Stimulated activated CD8-positive, alpha-beta memory T cell treated with anti-CD3 and anti-CD28 coated beads, Interleukin-2, amount 100 ng/mL, for 48 hours (primary cell): ENCODE results near the gene HIPK2.

Experiments used
- DNase-seq, 2 donors: peaks; one replicate each; pipeline ENCODE4 v3.0.0-alpha.2; 2020; ENCODE audit warnings: low read depth in 2 of 2

HIPK2 gene

DNA sequence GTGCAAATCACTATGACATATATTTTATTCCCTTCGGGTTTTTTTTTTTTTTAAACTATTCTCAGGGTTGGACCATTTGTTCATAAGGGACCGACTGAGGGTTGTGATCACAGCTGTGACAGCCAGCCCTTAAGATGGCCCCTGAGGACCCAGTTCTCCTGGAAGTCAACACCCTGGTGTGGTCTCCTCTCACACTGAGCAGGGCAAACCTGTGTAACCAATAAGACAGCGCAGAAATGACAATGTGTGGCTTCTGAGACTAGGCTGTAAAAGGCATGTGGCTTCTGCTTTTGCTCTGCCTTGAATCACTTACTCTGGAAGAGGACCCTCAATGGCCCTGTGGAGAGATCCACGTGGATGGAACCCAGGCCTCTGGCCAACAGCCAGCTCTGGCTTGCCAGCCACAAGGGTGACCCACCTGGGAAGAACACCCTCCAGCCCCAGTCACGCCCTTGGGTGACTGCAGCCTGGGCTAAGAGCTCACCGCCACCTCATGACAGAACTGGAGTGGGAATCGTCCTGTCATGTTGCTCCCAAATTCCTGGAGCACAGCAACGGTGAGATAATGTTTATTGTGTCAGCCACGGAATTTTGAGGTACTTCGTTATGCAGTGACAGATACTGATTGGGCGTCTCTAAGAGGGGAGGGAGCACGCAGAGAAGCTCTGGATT lies 127.2 kb downstream of the HIPK2 start:
- DNase-seq = no peak

DNA sequence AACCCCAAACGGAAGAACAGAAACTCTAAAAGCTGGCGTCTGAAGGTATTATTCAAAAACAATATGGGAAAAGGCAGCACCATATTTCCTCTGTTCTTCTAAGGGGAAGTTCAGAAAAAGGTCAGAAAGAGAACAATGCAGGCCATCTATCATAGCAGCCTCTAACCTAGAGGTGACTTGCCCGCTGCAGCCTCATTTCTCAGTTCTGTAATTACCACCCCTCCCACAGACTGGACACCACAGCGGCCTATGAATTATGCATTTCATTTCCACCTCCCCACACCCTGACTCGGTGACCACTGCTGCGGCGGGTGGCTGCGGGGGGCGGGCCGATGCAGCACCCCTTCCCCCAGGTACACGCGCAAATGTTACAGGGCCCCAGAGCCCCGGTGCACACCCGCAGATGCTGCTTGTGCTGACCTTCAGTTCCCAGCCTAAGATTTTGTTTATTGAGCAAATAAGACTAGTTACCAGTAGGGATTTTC lies 128.8 kb downstream of the HIPK2 start:
- peak; percentile 20 to 41 for DNase-seq

- DNase-seq = no peak
Observed at GRCh38 chr7:139648391-139648861, 129.4 kb downstream of the HIPK2 start.

DNA sequence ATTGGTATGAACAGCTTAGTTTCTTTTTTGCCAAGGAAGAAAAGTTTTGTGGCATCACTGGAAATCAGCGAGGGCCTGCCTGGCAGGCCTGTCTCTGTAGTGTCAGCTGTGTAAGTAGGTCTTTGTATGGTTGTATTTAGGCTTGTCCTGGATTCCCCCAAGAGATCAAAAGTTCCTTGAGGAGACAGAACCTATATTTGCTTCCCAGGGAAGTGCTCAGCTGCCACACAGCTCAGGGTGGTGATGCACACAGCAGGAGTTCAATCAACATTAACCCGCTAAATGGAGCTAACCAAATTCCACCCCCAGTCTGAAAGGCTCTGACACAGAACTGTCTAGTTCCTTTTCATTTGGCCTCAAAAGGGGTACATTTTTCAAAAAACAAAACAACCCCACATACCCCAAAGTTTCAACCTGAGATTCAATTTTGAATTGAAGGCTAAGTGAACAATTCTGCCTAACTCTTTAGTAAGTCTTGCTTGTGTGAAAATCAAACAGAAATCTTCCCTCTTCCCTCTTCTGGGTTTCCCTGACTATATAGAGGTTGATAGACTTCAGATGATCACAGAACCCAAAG lies 129.9 kb downstream of the HIPK2 start:
- DNase-seq = no peak

DNA sequence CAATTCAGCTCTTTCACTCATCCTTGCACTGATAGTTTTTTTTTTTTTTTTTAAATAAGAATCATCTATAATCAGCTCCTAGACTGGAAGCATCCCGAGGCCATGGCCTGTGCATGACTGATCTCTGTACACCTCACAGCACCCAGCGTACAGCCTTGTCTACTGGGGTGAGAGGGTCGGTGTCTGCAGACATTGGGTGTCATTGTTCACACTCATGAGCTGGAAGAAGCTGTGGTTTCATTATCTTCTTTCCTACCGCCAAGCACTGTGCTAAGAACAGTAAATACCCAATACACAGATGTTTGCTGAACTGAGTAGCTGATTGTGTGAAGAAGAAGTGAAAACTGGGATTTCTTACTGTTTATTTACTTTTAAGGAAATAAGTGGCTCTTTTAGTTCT lies 130.7 kb downstream of the HIPK2 start:
- no peak for DNase-seq

DNA sequence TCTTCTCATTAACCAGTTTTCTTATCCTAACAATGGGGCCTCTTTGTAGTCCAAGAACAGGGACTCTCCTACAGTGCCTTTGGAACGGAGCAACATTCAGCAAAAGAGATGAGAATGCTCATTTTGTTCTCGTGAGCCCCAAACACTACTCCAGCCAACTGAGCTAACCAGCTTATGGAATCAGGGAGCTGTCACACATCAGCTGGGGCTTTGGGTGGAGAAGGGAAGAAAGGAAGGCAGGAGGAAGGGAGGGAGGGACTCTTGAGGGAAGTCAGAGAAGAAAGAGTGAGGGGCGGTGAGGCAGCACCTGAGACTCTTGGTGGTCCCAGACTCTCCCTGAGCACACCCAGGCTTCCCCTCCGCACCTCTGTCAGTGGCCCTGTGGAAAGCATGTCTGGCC lies 131.2 kb downstream of the HIPK2 start:
- DNase-seq = no peak

GRCh38 chr7:139645572-139646523 lies 131.9 kb downstream of the HIPK2 start:
- DNase-seq = peak; percentile 76 to 77

DNA sequence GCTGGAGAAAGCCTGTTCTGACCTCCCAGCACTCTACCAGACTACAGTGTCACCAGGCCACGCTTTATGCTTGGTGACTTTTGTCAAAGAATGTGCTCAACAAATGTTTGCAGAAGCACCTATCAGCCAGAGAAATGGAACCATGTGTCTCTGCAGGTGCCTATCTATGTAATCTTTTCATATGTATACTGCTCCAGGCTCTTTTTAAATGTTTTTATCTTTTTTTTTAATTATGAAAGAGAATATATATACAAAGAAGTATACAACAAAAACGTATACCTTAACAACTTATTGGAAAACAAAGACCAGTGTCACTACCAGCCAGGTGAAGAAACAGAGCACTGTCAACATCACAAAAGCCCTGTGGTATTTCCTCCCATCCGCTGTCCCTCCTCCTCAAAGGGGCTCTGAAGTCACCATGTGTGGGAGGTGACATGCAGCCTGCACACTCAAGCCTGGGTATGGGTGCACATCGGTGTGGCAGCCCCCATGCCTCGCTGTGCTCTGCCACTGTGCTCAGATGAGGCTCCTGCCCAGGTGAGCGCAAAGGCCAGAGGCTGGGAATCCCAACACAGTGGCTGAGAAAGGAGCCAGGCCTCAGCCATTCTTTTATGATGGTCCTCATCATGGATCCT lies 133.7 kb downstream of the HIPK2 start:
- DNase-seq = no peak

DNA sequence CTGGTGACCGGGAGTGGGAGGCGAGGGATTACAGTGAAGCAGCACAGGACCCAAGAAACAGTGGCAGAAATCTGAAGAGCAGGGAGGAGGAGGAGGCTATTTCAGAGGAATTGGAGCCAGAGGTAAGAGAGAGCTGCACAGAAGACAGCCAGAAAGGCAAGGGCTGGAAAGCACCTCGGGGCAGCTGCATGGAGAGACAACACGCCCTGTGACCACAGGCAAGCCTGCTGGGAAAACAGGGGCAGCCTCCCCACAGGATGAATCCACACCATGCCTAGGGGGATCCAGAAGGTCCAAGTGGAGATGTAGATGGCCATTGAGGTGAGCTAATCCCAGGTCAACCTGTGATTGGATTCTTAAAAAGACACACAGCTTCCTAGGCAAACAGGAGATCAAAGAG lies 135.5 kb downstream of the HIPK2 start:
- no peak for DNase-seq

GRCh38 chr7:139641337-139641992 lies 136.3 kb downstream of the HIPK2 start:
- DNase-seq = no peak

DNA sequence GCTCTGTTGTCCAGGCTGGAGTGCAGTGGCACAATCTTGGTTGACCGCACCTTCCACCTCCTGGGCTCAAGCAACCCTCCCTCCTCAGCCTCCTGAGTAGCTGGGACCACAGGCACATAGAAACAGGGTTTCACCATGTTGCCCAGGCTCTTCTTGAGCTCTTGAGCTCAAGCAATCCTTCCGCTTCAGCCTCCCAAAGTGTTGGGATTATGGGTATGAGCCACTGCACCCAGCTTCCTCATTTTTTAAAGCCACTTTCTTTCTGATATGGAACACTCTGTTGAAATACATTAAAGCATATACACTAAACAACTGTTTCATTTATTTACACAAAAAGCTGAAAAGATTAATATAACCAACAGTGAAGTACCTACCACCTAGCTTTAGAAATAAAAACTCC lies 137.1 kb downstream of the HIPK2 start:
- no peak for DNase-seq

DNA sequence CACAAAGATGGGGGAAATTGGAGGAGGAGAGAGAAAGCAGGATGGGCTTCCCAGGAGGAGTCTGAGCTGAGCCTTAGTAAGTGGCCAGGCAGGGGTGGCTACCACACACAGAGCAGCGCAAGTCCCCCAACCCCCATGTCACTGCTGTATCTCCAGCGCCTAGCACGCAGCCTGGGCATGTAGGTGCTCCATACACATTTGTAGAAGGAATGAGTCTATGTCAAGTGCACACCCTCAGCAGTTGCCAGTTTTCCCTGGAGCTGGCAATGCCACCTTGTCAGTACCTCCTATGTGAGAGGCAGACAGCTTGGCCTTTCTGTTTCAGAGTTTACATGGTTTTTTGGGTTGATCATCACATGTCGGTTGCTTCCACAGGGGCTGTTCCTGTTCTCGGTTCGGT lies 138.2 kb downstream of the HIPK2 start:
- no peak for DNase-seq

- peak in 1 of 2 donors; percentile 32 for DNase-seq
Observed at GRCh38 chr7:139635526-139636302, 142.1 kb downstream of the HIPK2 start.

DNA sequence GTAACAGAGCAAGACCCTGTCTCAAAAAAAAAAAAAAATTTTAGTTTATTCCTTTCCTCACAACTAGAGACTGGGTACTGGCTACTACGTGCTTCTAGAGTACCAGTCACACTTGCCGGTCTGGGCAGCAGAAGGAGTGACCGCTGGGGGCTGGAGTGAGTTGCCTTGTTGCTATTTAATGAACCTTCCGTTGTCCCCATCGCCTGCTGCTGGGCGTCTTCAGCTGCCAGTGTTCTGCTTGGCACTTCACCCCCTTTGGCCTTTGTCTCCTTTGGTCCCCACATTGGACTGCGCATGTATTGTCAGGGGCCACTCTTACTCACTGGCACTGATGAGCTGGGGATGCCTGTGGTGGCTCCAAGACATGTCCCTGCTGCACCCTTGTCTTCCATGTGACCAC lies 143.7 kb downstream of the HIPK2 start:
- no peak for DNase-seq

DNA sequence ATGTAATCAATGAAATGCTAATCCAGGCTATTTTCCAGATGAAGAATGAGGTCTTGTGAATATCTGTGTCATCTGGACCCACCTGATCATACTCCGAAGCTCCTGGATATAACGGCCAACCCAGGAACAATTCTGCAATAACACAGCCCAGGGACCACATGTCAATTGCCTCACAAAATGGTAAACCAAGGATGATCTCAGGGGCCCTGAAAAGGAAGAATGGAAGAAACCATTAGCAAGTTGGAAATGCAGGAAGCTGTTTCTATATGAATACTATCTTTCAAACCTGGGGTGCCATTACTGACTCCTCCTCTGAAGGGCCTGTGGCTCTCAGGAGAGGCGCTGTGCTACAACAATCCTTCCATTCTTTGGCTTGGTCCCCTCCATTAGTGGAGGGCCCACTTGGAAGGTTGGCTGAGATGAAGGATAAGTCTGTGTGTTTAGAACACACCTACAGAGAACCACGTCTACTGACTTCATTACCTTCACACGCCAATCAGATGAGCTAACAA lies 146.2 kb downstream of the HIPK2 start:
- DNase-seq = no peak

DNA sequence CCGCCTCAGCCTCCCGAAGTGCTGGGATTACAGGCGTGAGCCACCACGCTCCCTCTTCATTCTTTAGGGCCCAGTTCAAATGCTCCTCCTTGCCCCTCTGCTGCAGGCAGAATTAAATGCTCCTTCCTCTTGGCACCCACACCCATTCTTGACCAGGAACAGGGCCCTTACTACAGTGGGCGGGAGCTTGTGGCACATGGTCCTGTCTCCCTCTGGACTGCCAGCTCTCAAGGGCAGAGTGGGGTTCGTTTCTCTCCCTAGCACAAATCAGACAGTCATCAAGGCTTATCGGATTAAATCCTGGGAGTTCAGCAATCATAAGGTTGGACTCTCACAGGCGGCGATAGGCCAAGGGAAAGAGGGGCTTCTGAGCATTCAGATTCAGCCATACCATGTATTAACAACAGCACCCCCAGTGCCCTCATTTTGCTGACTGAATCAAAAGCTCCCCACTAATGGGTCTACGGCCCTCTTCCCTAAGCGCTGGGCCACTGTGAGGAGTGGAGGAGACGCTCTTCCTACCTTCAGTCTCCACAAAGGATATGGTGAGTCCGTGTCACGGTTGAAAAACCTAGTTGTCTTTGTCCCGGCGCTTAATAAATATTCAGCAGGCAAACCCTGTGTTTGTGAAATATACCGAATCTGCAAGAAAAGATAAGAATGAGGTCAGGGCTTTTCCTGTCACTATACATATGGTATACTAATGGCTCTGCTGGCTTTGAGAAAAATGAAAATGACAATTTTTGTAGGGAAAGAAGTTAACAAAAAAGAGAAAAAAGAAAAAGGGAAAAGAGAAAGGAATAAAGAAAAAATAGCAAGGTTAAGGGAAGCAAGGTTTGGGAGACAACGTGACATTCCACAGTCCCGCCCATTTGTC lies 146.9 kb downstream of the HIPK2 start:
- DNase-seq = no peak

DNA sequence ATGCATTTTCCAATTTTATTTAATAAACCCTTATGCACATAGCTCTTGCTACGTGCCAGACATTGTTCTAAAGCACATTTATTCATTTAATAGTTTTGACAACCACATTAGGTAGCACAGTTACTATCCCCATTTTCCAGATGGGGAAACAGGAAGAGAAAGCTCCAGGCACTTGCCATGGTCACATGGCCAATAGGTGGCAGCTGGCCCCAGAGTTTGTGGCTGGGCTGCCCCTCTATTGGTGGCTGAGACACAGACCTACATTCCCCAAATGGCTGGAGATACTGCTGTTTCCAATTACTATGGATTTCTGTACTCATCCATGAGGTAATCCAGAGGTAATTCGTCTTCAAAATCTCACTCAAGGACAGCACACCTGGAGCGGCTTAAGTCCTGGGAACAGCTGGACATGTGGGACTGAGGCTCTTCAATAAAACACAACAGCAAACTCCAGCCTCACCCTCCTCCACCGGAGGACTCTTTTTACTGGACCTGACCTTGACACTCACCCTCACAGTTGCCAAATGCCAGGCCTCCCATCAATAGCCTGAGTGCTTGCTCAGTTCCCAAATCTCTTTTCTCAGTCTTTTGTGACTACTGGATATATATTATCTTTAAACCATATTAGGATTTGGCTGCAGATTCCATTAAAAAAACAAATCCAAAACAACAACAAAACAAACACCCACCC lies 148.3 kb downstream of the HIPK2 start:
- DNase-seq = no peak

- DNase-seq = no peak
Observed at GRCh38 chr7:139627831-139628230, 150.0 kb downstream of the HIPK2 start.

GRCh38 chr7:139626817-139627216 lies 151.0 kb downstream of the HIPK2 start:
- DNase-seq = no peak
